Activated B cell treated with CpG ODN at 0.5 μM for 24 hours (primary cell): ENCODE results near the gene GARNL3. TPM values are rescaled to one million over a fixed set of nuclear protein-coding genes. Genes with fewer than 3 reads are reported as not detected.

ENCODE experiments used
- ATAC-seq: fragments of 200-7000 bp; cut with Tn5 transposase; one replicate; pipeline ENCODE4 v1.10.0; 2021; ENCODE audit warnings: low read depth, mild to moderate bottlenecking, moderate library complexity
- CTCF ChIA-PET: fragments of 350-600 bp; sonication (Branson Sonifier 250); formaldehyde crosslinking; loops from one replicate; lab custom pipeline; 2021; ENCODE audit warnings: antibody characterized with exemption; lab: Charles Lee
- POLR2A ChIA-PET: fragments of 350-600 bp; sonication (Branson Sonifier 250); formaldehyde crosslinking; loops from one replicate; lab custom pipeline; 2021; ENCODE audit warnings: antibody characterized with exemption; lab: Charles Lee
- DNase-seq: peaks from one replicate; pipeline ENCODE4 v3.0.0; 2022
- H3K27ac Mint-ChIP-seq: one replicate; pipeline ENCODE4 v1.8.0; 2020; ENCODE audit warnings: mixed read lengths
- H3K27me3 Mint-ChIP-seq: one replicate; pipeline ENCODE4 v1.8.0; 2021; ENCODE audit warnings: mixed read lengths
- H3K36me3 Mint-ChIP-seq: one replicate; pipeline ENCODE4 v1.8.0; 2021; ENCODE audit warnings: low read depth, mixed read lengths
- H3K4me1 Mint-ChIP-seq: one replicate; pipeline ENCODE4 v1.8.0; 2021; ENCODE audit warnings: mixed read lengths
- H3K4me3 Mint-ChIP-seq: one replicate; pipeline ENCODE4 v1.8.0; 2020; ENCODE audit warnings: mild to moderate bottlenecking, mixed read lengths
- H3K9me3 Mint-ChIP-seq: one replicate; pipeline ENCODE4 v1.8.0; 2020; ENCODE audit warnings: mixed read lengths
- CTCF ChIP-seq: fragments of 200-600 bp; IDR thresholded peaks from one replicate; pipeline ENCODE4 v1.8.0; 2022; ENCODE audit warnings: antibody characterized with exemption, mild to moderate bottlenecking
- intact Hi-C: fragments of 100-400 bp; cut with micrococcal nuclease; formaldehyde crosslinking; loops from one replicate; pipeline ENCODE4 v1.15.1; 2024
- total RNA-seq: library from RNA; stranded (reverse); gene quantifications from 2 replicates; pipeline ENCODE4 v1.2.3, GENCODE V29; 2022

The GARNL3 gene
- total RNA-seq, 1 donor from 2014 or later: 10.4 TPM

- no peak for TF ChIP-seq CTCF
- DNase-seq (no peak), ATAC-seq (no peak)
- Mint-ChIP-seq H3K27ac (no peak overlapping the region), H3K4me3 (no peak overlapping the region), H3K4me1 (peaks cover 35% of the 10 kb centered on the region), H3K36me3 (peaks cover 11% of the 10 kb centered on the region), H3K27me3 (no peaks in the 10 kb centered on the region), H3K9me3 (no peaks in the 10 kb centered on the region)
- ChIA-PET POLR2A (no interaction called here), CTCF (no interaction called here)
- intact Hi-C loops: no loop called here
These were observed 156.5 kb downstream of the GARNL3 start for GRCh38 chr9:127421057-127421456.

GRCh38 chr9:127422133-127422782 is 157.7 kb downstream of the GARNL3 start:
- Mint-ChIP-seq H3K4me3 (no peak overlapping the region), H3K4me1 (peaks cover 43% of the 10 kb centered on the region), H3K36me3 (peaks cover 16% of the 10 kb centered on the region), H3K27ac (no peak overlapping the region), H3K27me3 (no peaks in the 10 kb centered on the region), H3K9me3 (no peaks in the 10 kb centered on the region)
- ATAC-seq (no peak), DNase-seq (no peak)
- POLR2A ChIA-PET: interaction anchor here (2.5 kb wide), 1 partner anchor 28 kb away, joined by 39 read pairs; the partner anchor contains the start of genes LRSAM1 and RPL12
- CTCF ChIA-PET: no interaction called here
- no peak for TF ChIP-seq CTCF
- intact Hi-C loops: no loop called here

DNA sequence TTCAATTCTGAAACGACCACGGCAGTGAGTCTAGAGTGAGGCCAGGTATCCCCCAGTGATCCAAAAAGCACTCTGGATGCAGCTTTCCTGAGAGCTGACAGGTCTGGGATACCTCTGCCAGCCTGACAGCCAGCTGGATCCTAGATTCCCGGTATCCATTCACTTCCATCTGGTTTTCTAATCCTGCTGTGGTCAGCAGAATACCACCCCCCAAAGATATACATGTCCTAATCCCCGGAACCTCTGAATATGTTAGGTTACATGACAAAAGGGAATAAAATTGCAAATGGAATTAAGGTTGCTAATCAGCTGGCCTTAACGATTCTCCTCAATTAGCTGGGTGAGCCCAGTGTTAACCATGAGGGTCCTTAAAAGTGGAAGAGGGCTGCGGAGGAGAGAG is 158.2 kb downstream of the GARNL3 start:
- POLR2A ChIA-PET: interaction anchor here (2.0 to 2.5 kb wide), 2 partner anchors 28 to 199 kb away, joined by 12 to 39 read pairs; partner anchors contain the start of genes LRSAM1 and RPL12

GRCh38 chr9:127423476-127423933 is 158.9 kb downstream of the GARNL3 start:
- Mint-ChIP-seq H3K9me3 (no peaks in the 10 kb centered on the region), H3K4me1 (peaks cover 46% of the 10 kb centered on the region), H3K27ac (peak overlapping the region; percentile 98), H3K27me3 (no peaks in the 10 kb centered on the region), H3K4me3 (peak overlapping the region; percentile 99), H3K36me3 (peaks cover 22% of the 10 kb centered on the region)
- ChIA-PET POLR2A (interaction anchor here (1.0 to 2.5 kb wide), 9 partner anchors 10 to 1129 kb away, joined by 3 to 39 read pairs (median 6); partner anchors contain the start of genes LRSAM1, RPL12, SLC2A8 and SPTAN1), CTCF (interaction anchor here (1.3 kb wide), 1 partner anchor 209 kb away, joined by 3 read pairs; no protein-coding TSS in a partner anchor)
- TF ChIP-seq CTCF: no peak
- ATAC-seq (no peak), DNase-seq (no peak)
- intact Hi-C loops: no loop called here

More for the DNA sequence above, 158.2 kb downstream of the GARNL3 start:
- Mint-ChIP-seq H3K4me1 (peaks cover 45% of the 10 kb centered on the region), H3K27ac (peak overlapping the region; percentile 98), H3K4me3 (peak overlapping the region; percentile 99), H3K36me3 (peaks cover 17% of the 10 kb centered on the region), H3K27me3 (no peaks in the 10 kb centered on the region), H3K9me3 (no peaks in the 10 kb centered on the region)
- ATAC-seq (no peak), DNase-seq (no peak)
- TF ChIP-seq CTCF: no peak
- CTCF ChIA-PET: no interaction called here
- intact Hi-C loops: no loop called here
